Fibroblast of the conjunctiva (primary cell): ENCODE data around the gene ZNF135.

Experiments
- DNase-seq: peaks from one replicate; pipeline ENCODE4 v3.0.0-alpha.2; 2010; ENCODE audit warnings: low read depth

The ZNF135 gene

GRCh38 chr19:58059003-58059670, at the start of gene ZNF135:
TSS of gene ZNF135 (plus strand) at chr19:58059282. CDS start at chr19:58060003, 721 bp downstream.
- DNase-seq: peak; percentile 65

DNA sequence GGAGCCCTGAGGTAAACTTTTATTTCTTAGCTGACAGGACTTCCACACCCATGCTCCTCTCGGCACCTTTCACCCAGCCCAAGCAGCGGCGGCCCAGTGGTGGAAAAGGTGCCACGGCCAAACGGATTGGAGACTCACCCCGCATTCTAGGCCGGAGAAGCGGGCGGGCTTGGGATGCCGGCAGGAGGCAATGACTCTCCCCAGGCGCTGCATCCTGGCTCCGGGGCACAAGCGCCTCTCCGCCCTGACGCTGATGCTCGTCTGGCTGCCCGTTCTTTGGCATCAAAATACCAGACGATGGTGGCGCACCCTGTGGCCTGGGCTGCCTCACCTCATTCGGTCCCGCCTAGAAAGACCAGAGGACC, 49.8 kb upstream of the ZNF135 start:
- DNase-seq: no peak

GRCh38 chr19:58009666-58010301, 49.3 kb upstream of the ZNF135 start:
- peak; percentile 56 for DNase-seq

DNA sequence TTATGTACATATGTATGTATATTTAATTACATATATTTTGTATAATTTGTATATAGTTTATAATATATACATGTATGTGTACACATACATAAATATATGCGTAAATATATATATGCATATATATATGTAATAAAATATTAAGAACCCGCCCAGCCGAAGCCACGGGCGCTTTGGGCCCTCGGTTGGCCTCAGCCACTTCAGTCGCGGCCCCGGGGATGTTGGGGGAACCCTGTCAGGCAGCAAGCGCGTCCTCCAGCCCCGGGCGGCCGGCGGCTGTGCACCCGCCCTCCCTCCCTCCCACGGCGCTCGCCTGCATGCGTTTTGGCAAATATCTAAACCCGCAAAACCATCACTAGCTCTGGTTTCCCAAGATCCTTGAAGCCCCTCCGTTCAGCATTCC, 48.6 kb upstream of the ZNF135 start:
- DNase-seq: no peak

DNA sequence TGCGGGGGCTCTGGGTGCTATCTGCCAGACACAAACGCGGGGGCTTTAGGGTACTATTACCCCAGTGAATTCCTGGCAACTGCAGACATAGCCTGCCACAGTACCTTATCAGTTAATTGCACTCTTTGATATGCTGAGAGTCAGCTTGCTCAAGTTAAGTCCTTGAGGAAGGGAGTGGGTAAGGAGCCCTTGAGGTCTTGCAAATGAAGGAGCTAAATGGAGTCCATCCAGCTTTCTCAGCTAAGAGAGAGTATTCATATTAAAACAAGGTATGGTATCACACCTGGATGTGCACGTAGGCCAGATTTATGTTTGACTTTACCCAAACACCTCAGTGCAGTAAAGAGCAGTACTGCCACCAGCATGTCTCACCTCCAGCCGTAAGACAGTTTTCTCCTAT, 44.9 kb upstream of the ZNF135 start:
- no peak for DNase-seq

DNA sequence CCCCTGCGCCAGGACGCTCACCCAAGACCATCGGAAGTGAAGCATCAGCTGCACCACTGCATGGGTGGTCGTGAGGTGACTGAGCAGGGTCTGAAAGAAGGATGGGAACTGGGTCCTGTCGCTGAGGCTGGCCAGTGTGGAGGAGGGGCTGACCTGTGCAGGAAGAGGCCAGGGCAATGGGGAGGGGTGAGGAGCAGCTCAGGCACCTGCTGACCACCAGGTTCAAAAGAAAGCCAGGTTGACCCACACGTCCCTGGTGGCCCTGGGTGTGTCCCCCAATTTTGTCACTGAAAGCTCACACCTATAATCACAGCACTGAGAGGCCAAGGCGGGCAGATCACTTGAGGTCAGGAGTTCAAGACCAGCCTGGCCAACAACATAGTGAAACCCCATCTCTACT, 39.0 kb upstream of the ZNF135 start:
- no peak for DNase-seq

GRCh38 chr19:58021541-58022282, 37.4 kb upstream of the ZNF135 start:
- peak; percentile 24 for DNase-seq

DNA sequence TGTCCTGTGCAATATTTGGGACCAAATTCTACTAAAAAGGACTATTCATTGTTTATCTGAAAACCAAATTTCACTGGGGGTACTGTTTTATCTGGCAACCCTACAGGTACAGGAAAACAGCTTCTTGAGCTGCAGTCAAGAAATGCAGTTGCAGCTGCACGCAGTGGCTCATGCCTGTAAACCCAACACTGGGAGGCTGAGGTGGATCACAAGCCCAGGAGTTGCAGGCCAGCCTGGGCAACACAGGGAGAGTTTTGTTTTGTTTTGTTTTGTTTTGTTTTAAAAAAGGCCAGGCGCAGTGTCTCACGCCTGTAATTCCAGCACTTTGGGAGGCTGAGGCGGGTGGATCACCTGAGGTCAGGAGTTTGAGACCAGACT, 36.8 kb upstream of the ZNF135 start:
- DNase-seq: no peak

GRCh38 chr19:58024661-58025060, 34.4 kb upstream of the ZNF135 start:
- no peak for DNase-seq

GRCh38 chr19:58033741-58034476, 25.2 kb upstream of the ZNF135 start, which contains the start of gene ZSCAN1:
TSS of gene ZSCAN1 (plus strand) at chr19:58034025. CDS start at chr19:58037837, 3,812 bp downstream.
- peak; percentile 49 for DNase-seq

- DNase-seq: no peak
Observed at GRCh38 chr19:58034477-58034793, 24.6 kb upstream of the ZNF135 start.

DNA sequence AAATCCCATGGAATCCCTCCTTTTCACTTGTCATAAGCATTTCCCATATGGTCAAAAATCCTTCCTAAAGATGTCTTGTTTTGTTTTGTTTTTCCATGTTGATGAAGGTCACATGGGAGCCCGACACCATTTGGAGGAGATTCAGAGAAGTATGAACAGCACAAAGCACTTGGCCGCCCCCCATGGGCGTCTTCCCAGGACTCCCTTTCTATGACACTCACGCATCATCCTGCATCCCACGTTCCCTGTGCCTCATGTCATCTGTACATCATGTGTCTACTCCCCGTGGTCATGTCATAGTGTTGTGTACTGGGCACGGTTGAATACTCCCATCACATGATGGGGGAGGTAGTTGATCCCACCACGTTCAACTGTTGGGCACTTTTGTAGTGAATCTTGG, 23.2 kb upstream of the ZNF135 start:
- DNase-seq: no peak

- no peak for DNase-seq
Observed at GRCh38 chr19:58037927-58038687, 21.0 kb upstream of the ZNF135 start.

- no peak for DNase-seq
Observed at GRCh38 chr19:58038688-58039204, 20.3 kb upstream of the ZNF135 start.

DNA sequence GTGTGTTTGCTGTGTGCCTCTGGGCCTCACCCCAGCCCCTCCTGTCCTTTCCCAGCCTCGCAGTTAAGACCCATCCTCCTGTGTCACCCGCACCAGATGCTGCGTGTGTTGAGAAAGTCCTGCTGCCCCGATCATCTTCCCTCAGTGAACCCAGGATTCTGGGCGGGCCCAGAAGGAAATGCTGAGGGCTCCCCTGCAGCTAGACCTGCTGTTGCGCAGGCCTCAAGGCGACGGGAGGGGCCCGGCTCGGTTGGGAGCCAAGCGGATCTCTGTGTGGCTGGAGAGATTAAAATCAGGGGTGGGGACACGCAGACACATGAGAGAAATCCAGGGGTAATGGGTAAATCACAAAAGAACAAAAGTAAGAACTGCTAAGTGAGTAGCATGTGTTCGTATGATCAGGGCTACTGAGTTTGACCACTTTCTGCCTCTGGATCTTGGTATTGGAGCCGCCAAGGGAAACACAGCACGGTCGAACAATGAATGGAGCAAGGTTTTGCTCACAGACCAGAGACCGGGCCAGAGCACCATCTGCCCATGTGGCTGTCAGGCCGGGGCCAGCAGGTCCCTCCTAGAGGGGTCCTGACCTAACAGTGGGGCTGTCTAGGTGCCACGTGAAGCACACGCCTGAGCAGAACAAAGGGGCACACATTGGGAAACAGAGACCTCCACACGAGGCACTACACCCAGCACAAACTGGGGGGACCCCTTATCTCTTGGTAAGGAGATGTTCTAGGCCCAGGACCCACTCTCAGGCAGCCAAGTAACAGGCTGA, 18.1 kb upstream of the ZNF135 start:
- DNase-seq: no peak

DNA sequence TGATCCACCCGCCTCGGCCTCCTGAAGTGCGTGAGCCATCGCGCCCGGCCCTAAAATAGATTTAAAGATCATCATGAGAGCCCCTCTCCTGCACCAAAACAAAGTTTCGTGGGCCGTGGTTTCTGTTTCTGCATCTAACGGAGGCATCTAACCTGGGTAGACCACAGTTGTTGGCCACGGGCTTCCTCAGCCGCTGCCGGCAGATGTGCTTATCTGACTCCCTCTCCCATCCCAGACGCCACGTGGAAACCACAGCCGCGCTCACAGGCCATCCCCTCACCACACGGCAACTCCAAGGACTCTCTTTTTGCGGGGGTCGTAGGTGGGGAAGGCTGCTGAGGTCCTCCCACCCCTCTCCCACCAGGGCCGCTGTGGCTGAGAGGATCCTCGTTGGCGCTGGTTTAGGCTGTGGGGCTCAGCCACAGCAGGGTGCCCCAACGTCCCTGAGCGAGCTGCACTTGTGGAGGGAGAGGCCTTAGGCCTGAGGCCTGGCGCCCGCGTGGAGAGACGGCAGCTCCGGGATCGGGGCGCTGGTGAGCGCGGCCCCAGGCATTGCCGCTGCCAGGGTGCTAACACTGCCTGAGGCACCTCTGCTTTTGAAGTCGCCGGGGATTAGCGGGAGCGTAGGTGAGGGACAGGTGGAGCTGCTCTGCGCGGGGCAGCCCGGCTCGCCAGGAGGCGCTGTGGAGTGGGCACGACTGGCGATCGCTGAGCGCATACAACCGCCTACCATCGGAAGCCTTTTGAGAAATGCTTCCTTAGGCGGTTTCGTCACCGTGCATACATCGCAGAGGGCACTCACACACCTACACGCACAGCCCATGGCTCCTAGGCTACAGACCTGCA, 16.4 kb upstream of the ZNF135 start:
- DNase-seq: no peak

DNA sequence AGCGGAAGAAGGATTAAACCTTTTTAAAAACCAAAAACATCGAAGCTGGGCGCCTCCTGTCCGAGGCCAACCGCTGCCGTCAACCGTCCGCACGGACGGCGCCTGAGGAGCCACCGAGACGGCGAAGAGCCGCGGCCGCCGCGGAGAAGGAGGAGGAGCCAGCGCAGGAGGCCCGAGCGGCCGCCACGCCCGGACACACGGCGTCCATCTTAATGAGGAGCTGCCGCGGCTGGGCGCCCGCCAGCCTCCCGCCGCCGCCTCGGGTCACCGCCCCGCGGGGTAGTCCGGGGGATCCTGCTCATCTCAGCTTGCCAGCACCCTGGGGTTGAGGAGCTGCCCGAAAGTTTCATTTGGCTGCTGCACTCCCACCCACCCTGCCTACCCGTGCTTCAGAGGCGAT, 14.7 kb upstream of the ZNF135 start:
- no peak for DNase-seq

GRCh38 chr19:58044886-58045285, 14.2 kb upstream of the ZNF135 start:
- DNase-seq: no peak

DNA sequence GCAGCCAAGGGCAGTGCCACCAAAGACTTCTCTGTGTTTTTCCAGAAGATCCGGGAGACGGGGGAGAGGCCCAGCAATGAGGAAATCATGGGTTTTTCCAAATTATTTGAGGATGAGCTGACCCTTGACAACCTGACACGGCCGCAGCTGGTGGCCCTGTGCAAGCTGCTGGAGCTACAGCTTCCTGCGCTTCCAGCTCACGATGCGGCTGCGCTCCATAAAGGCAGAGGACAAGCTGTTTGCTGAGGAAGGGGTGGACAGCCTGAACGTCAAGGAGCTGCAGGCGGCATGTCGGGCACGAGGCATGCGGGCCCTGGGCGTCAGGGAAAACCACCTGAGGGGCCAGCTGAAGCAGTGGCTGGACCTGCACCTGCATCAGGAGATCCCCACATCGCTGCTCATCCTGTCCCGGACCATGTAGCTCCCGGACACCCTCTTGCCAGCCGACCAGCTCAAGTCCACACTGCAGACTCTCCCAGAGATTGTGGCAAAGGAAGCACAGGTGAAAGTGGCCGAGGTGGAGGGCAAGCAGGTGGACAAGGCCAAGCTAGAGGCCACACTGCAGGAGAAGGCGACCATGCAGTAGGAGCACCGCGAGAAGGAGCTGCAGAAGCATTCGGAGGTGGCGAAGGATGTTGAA, 13.6 kb upstream of the ZNF135 start:
- DNase-seq: no peak

- no peak for DNase-seq
Observed at GRCh38 chr19:58046856-58047255, 12.2 kb upstream of the ZNF135 start.
